Ovary (tissue), 9 donors: ENCODE results near the gene LARGE1. TPM values are rescaled to one million over a fixed set of nuclear protein-coding genes. Genes with fewer than 3 reads are reported as not detected.

Experiments
- DNase-seq, 5 donors: peaks; one replicate each; pipeline ENCODE4 v3.0.0-alpha.2; 2019 to 2020
- H3K27ac ChIP-seq, 2 donors: fragments of 200-600 bp; one replicate each; pipeline versions ENCODE4 v1.5.1 to v1.8.0; 2019 to 2022
- H3K27me3 ChIP-seq: fragments of 200-600 bp; one replicate; pipeline ENCODE4 v1.8.0; 2022
- H3K36me3 ChIP-seq: fragments of 200-600 bp; sonication (generic); one replicate; pipeline ENCODE4 v1.5.1; 2019
- H3K4me1 ChIP-seq: one replicate; pipeline ENCODE4 v1.8.1; 2013; ENCODE audit warnings: mild to moderate bottlenecking, moderate library complexity; ENCODE audit not compliant: insufficient read depth
- H3K4me3 ChIP-seq: fragments of 200-600 bp; sonication (generic); one replicate; pipeline ENCODE4 v1.5.1; 2017
- H3K9me3 ChIP-seq, 2 donors: fragments of 200-600 bp in 1 of 2; sonication (generic) in 1 of 2; one replicate each; pipeline versions ENCODE4 v1.5.1 to v1.8.1; 2013 to 2019; ENCODE audit warnings: mild to moderate bottlenecking in 1 of 2, moderate library complexity in 1 of 2
- EP300 ChIP-seq: sonication (generic); formaldehyde crosslinking; IDR thresholded peaks from one replicate; pipeline ENCODE4 v1.6.1; 2017; ENCODE audit warnings: antibody characterized with exemption
- POLR2A ChIP-seq: fragments of 450-650 bp; IDR thresholded peaks from one replicate; pipeline ENCODE4 v1.6.1; 2017; ENCODE audit warnings: antibody characterized with exemption, mild to moderate bottlenecking, moderate library complexity
- WGBS, 3 donors: extraction: QIAGEN DNeasy Blood & Tissue Kit in 1 of 3; methylation state at CpG; one replicate each; pipeline versions ENCODE4 v1.1.5 to v1.1.7; 2013 to 2017; 5-methylcytosine and 5-hydroxymethylcytosine counted together
- intact Hi-C, 4 donors: fragments of 100-400 bp; cut with DNase I; formaldehyde crosslinking; loops; one replicate each; pipeline versions ENCODE4 v1.11.0 to v1.15.1; 2022 to 2023
- polyA plus RNA-seq, 2 donors: library from polyadenylated mRNA; stranded (reverse); fragments of 200-250 nt in 1 of 2; fragments of 350-450 nt in 1 of 2; fragmentation: Illumina TruSeq in 1 of 2; extraction: RNeasy Lipid Tissue Mini Kit (QIAGEN cat#74804) in 1 of 2; gene quantifications; one replicate each; pipeline ENCODE4 v1.2.3, GENCODE V29; 2013 to 2014
- total RNA-seq, 7 donors: library from RNA; depleted of rRNA in 2 of 7; stranded (reverse); fragments of >200 nt in 2 of 7; fragmentation: NEBNext Ultra II Directional in 3 of 7; extraction: Animal tissue kit (Norgen Biotek cat#: 25700) in 3 of 7; gene quantifications; one replicate each; pipeline versions ENCODE4 v1.1.0 to v1.2.4, GENCODE V29; 2016 to 2023
- TF ChIP-seq, protein P1 (sequence below), 3 donors: fragments of 450-650 bp in 2 of 3; fragments of 200-600 bp in 1 of 3; IDR thresholded peaks; one replicate each; pipeline versions ENCODE4 v1.5.1 to v1.8.0; 2016 to 2022; ENCODE audit warnings: antibody characterized with exemption in 3 of 3, mild to moderate bottlenecking in 1 of 3
- donor health status: DM: no; HTN: no; CAD: no; lungs with moderate emphysema.
- donor health status: DM: no; HTN: no; CAD: no.
- donor health status: Bipolar disorder and iron deficiency.
- donor health status: DM: yes; HTN: yes; CAD: no.
- donor health status: DM: no; HTN: no; CAD: no.
- donor health status: DM: yes; HTN: yes; CAD: no.

Gene LARGE1
- total and polyA plus RNA-seq, 9 donors: 13.4 to 67.6 (median 36.8) TPM

DNA sequence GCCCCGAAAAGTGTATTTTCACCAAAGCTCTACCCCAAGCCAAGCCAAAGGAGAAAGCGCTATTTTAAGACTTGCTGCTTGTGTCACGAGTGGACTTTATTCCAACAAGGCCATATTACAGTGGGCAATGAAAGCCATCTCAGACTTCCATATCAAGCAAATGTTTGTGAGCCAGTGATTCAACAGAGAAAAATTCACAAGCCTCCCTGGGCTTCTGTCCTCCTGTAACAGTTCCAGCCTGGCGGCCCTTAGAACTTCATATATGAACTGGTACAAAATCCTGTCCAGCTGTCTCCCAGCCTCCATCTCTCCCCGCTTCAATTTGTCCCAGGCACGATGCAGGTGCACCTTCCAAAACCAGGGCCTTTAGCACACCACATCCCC lies 11.2 kb downstream of the LARGE1 start:
- TF ChIP-seq EP300 (no peak), POLR2A (no peak)
- TF ChIP-seq, protein P1, sequence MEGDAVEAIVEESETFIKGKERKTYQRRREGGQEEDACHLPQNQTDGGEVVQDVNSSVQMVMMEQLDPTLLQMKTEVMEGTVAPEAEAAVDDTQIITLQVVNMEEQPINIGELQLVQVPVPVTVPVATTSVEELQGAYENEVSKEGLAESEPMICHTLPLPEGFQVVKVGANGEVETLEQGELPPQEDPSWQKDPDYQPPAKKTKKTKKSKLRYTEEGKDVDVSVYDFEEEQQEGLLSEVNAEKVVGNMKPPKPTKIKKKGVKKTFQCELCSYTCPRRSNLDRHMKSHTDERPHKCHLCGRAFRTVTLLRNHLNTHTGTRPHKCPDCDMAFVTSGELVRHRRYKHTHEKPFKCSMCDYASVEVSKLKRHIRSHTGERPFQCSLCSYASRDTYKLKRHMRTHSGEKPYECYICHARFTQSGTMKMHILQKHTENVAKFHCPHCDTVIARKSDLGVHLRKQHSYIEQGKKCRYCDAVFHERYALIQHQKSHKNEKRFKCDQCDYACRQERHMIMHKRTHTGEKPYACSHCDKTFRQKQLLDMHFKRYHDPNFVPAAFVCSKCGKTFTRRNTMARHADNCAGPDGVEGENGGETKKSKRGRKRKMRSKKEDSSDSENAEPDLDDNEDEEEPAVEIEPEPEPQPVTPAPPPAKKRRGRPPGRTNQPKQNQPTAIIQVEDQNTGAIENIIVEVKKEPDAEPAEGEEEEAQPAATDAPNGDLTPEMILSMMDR (IDR thresholded peaks at IDR 0.05): no peak
- H3K27me3 ChIP-seq: no peaks in the 10 kb centered on the region
- intact Hi-C loops: loop anchor here in 1 of 4 donors (5.0 kb wide), 1 partner anchor 42 kb away; no protein-coding TSS in a partner anchor
- WGBS, 3 donors: 43 to 51% (median 49%) methylated on average over 6 of the region's 6 CpGs
- H3K9me3 ChIP-seq: no peaks in the 10 kb centered on the region
- DNase-seq: peak; percentile 40 to 59 (median 49)
- H3K4me1 ChIP-seq: peaks cover 6% of the 10 kb centered on the region
- H3K36me3 ChIP-seq: no peaks in the 10 kb centered on the region
- peak overlapping the region in 1 of 2 donors; percentile 55 for H3K27ac ChIP-seq
- no peak overlapping the region for H3K4me3 ChIP-seq

DNA sequence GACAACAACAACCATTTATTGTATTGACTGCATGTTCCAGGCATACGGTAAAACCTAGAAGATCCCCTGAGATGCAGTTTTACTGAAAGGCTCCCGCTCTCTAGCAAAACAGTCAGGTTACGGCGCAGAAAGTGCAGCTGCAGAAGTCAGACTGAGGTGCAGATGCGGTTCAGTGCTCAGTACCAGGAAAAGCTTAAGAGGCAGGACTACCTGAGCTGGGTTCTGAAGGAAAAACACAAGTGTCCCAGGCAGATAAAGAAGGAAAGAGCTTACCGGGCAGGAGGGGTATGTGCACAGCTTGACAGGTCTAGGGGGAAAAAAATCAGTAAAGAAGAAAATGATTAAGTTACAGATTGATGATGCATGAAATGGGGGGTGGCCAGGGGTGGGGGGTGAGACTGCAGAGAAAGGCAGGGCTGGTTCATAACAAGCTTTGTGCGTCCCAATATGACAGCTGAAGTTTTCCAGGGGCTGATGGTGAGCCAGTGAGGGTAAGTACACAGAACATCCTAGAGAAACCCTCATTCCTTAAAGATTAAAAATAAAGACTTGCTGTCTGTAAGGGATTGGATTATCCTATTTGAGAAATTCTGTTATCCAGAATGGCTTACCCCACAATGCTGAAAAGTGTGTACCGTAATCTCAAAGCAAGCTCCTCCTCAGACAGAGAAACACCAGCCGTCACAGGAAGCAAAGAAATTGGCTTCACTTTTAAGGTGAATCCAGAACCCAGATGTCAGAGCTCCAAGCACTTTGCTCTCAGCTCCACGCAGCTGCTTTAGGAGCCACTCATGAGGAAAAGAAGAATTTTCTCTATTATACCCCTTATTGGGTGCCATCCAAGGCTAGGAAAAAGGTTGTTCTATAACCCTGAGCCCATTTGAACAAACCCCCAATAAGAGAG lies 11.9 kb downstream of the LARGE1 start:
- intact Hi-C loops: loop anchor here in 1 of 4 donors (5.0 kb wide), 1 partner anchor 41 kb away; no protein-coding TSS in a partner anchor
- Histone ChIP-seq H3K27me3 (no peaks in the 10 kb centered on the region), H3K4me3 (no peak overlapping the region), H3K4me1 (peaks cover 6% of the 10 kb centered on the region), H3K36me3 (no peaks in the 10 kb centered on the region), H3K27ac (peak overlapping the region in 1 of 2 donors; percentile 55), H3K9me3 (no peaks in the 10 kb centered on the region)
- 69 to 75% (median 72%) methylated on average over 10 of the region's 10 CpGs for WGBS, 3 donors
- TF ChIP-seq POLR2A (no peak), EP300 (no peak)
- TF ChIP-seq, protein P1 (IDR thresholded peaks at IDR 0.05): no peak
- DNase-seq: no peak

DNA sequence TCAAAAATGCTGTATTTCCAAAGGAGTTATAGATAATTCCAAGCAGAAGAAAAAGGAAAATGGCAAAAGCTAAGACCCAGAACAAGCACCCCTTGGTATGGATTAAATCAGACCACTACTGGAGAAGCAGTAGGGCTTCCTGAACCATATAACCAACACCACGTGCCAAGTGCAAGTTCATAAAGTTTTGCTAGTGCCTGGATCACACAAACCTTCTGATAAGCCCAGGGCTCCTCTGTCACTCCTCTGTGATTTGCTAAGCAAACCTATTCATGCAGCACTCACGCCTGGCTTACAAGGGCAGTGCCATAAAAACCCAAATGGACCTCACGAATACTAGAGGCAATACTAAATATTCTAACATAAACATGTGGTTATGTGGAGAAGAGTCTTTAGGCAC lies 13.3 kb downstream of the LARGE1 start:
- Histone ChIP-seq H3K4me1 (peaks cover 9% of the 10 kb centered on the region), H3K4me3 (no peak overlapping the region), H3K36me3 (no peaks in the 10 kb centered on the region), H3K9me3 (no peaks in the 10 kb centered on the region), H3K27ac (no peak overlapping the region), H3K27me3 (no peaks in the 10 kb centered on the region)
- TF ChIP-seq, protein P1 (IDR thresholded peaks at IDR 0.05): no peak
- no peak for TF ChIP-seq POLR2A
- TF ChIP-seq EP300: no peak
- 77 to 87% (median 81%) methylated on average over 3 of the region's 3 CpGs for WGBS, 3 donors
- DNase-seq: no peak
- intact Hi-C loops: loop anchor here in 1 of 4 donors (5.0 kb wide), 1 partner anchor 40 kb away; no protein-coding TSS in a partner anchor

DNA sequence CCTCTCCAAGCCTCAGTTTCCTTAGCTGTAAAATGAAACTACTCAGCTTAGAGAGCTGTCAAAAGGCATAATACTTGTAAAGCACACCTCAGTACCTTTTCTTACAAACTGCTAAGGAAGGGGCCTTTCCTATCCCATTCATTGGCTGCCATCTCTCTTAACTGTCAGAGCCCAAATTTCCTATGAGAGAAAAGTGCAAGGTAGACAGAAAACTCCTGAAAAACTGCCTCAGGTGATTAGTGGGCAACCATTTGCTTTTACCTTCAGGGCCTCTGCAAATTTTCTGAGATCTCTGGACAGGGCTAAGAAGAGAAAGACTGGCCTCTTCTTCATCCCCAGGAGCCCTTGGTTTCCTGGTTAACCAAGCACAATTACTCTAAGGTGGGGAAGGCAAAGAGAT lies 13.8 kb downstream of the LARGE1 start:
- TF ChIP-seq, protein P1 (IDR thresholded peaks at IDR 0.05): no peak
- no peak for TF ChIP-seq EP300
- Histone ChIP-seq H3K36me3 (no peaks in the 10 kb centered on the region), H3K4me1 (peaks cover 9% of the 10 kb centered on the region), H3K27ac (no peak overlapping the region), H3K4me3 (no peak overlapping the region), H3K9me3 (no peaks in the 10 kb centered on the region), H3K27me3 (no peaks in the 10 kb centered on the region)
- intact Hi-C loops: loop anchor here in 1 of 4 donors (5.0 kb wide), 1 partner anchor 39 kb away; no protein-coding TSS in a partner anchor
- no peak for DNase-seq
